Kidney tubule cell (primary cell): ENCODE data around the gene IFNA4.
A peak's percentile ranks its signal among the peaks of the same experiment; 100 is the strongest.

ENCODE experiments used
- DNase-seq: peaks from one replicate; pipeline ENCODE4 v3.0.0-alpha.2; 2018; ENCODE audit warnings: low spot score

Gene IFNA4

DNA sequence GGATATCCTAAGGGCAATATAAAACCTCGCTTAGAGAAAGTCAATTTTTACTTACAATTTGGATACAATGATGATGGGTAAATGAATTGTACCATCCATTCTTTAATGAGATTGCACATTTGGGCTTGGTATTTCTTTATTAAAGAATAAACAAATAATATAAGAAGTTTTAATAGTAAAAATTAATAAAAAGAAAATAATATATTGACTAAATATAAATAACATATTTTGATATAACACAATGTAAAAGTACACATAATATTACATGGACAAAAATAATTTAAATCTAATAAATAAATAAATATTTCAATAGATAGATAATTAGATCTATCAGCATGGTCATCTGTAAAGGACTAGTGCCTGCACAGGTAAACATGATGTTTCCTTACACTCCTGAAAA is 21.9 kb downstream of the IFNA4 start:
- DNase-seq, result no peak

DNA sequence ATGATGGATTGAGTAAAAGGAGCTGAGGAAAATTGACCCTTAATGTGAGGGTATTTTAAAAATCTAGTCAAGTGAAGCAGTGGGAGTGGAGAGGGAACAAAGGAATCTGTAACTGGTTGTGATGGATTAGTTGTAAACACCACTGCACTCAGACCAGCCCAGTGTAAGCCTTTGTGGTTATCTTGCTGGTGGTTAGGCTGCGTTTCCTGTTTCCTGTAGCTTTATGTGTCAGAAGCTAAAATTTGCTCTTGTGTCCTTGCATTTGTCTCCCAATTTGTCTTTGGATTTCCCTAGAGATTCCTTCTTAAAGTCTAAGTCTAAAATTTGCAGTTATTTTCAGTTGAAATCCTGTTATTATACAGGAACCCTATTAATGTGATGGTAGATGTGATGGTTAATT is 27.2 kb downstream of the IFNA4 start:
- peak; percentile 34 for DNase-seq

DNA sequence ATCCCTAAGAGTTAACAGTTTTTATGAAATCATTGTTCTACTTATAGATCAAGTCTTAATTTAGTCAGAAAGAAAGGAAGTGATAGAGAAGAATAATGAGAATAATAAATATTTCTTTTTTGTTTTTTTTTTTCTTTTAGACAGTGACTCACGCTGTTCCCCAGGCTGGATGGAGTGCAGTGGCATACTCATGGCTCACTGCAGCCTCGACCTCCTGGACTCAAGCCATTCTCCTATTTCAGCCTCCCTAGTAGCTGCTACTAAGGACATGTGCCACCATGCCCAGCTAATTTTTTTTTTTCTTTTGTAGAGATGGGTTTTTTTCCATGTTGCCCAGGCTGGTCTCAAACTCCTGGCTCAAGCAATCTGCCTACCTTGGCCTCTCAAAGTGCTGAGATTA is 31.9 kb downstream of the IFNA4 start:
- peak; percentile 16 for DNase-seq

DNA sequence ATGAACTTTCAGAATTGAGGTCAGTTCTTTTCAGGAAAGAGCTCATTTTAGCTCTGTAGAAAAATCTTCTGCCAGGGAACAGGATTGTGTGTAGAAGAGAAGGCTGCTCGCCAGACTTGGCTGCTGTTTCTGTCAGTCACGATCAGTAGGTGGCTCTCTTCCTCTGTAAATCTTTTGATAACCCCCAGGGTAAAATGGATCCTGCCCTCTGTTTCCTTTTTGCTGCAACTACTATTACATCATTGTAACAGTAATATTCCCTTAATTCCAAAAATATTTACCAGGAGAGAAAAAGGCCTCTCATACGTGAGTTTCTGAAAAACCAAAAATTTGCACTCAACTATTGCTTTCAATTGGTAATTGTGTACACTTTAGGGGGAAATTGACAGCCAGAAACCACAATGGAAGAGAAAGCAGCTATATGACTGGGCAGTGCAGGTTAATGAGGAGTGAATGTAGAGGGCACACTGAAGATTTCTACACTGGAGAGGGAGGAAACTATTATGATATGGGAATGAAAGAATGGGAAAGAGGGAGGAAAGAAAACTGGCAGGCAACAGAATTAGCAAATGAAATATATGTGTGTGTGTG is 33.3 kb downstream of the IFNA4 start:
- DNase-seq, result peak; percentile 49

DNA sequence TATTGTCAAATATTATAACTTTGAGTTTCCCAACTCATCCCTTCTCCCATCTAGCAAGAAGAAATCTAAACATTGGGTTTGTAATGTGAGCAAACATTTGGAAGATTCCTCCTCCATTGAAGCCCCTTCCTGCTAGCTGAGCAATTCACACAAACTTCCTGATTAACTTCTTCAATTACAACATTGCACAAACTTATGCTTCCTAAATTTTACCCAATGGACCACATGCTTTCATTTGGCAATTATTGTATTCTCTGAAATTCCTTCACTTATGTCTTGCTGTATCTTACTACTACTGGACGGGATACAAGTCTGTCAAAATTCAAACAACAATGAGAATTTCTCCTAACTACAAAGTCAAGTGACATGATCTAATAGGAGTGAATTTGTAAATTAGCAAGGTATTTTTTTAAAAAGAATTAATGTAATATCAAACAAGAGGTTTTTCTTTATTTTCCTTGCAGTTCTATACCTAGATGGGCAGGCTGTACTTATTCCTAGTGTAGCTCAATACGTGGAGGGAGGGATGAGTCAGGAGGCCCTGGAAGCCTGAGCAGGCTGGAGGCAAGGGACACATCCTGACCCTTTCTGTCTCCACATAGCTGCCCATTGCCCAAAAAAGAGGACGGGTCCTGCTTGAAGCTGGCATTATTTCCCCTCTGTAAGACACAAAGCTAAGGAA is 33.9 kb downstream of the IFNA4 start:
- peak; percentile 38 for DNase-seq

DNA sequence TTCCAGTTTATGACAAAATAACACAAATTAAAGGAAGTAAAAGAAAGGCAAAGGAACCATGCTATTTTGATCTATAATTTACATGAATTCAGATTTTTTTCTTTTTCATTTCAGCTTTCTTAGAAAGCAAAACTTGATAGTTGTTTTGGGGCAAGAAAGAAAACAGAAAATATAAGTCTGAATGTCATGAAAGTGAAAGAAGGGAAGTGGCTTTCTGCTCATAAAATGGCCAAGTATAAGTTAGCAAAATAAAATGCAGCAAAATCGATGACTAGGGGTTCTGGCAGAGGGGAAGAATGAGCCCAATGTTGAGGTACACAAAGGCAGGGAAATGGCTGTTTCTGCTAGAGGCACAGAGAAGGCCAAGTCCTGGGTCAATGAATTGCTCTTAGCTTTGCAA is 42.8 kb downstream of the IFNA4 start:
- DNase-seq, result no peak

DNA sequence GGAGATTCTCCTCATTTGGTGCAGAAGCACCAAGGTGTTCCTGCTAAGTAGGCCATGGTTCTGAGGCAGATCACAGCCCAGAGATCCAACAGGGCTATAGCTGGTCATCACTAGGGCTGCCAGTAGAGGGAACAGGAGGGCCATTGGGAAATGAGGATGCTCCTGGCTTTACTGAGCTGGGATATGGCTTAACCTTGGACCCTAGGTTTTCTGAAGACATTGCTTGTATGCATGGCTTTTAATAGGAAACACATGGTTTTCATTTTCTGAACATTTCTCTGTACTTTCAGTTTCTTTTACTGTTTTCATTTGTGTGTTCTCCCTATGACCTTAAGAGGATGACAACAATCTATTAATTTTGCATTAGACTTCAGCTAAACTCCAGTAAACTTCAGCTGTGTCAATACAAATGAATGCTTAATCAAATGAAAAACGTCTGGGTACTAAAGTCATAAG is 45.9 kb downstream of the IFNA4 start, which contains the start of gene IFNW1:
Gene IFNW1 (minus strand): TSS at position 406 of the 456 bp plus-strand sequence. CDS start 262 bp downstream, at position 144.
- no peak for DNase-seq

DNA sequence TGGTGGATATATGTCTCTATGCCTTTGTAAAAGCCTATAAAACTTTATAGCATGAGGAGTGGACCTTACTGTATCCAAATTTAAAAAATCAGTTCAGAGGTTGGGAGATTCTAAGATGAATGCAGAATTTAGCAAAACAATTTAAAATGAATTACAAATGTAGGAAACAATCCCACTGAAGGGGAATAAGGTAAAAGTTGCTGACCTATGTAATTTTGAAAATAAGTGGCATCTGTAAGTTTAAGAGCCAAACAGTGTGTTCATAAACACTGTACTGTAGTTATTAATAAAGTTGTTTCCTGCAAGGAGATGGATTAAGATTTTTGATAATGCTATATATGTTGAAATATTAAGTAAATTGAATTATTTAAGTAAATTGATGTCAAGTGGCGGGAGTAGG is 50.4 kb downstream of the IFNA4 start:
- DNase-seq, result no peak
